OCI-M1 (cell line): ENCODE measurements around the gene C11orf16.
"Not testable (repeated sequence)": the region's sequence is repeated elsewhere in the genome, so short reads cannot be mapped to it uniquely, and the experiment has no call there.

Experiments used
- DNase-seq: peaks from one replicate; lab custom pipeline; 2025; lab: John Stamatoyannopoulos, UW

C11orf16 gene

GRCh38 chr11:8932564-8933180 lies at the start of gene C11orf16:
C11orf16 (minus strand) TSS chr11:8932947; CDS start chr11:8932308, 639 bp downstream.
- DNase-seq = no peak

DNA sequence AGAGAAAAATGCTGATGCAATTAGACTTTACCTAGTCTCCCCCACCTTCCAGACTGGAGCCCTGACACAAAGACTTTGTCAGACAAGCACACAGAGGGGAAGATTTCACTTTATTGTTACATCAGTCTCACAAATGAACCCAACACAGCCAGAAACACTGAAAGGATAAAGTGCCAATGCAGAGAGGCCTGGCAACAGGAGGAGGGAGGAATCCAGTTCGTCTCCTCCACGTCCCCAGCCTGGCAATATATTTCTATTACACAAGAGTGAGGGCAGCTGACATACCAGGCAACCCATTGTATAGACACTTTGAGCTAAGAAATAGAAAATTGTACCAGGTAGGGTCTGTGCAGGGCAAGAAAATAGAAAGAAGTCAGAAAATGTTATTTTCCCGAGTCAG lies 47.7 kb upstream of the C11orf16 start:
- no peak for DNase-seq

DNA sequence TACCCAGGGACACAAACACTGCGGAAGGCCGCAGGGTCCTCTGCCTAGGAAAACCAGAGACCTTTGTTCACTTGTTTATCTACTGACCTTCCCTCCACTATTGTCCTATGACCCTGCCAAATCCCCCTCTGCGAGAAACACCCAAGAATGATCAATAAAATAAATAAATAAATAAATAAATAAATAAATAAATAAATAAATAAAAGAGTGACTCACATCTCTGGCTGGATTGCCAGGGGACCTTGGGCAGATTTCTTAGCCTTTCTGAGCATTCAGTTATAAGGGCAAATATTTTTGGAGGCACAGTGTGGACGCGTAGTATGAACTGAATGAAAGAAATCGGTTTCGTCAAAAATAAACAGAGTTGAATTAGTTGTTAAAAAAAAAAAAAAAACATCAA lies 46.6 kb upstream of the C11orf16 start:
- DNase-seq = not testable (repeated sequence)

DNA sequence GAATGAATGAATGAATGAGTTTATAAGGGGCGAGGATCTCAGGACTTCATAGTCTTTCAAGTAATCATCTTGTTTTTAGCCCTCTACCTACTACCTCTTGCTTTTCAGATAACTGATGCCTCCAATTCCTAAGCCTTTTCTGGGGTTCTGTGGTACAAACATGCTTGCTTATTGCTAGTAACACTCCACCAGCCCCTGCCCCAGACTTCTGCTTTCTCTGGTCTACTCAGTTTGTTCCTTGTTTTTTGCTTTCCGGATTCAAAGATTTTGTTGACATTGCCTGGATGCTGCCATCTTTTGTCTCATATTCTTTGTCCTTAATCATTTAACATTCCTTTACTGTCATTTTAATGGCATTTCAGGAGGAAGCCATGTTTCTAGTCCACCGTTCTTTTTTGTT lies 40.4 kb upstream of the C11orf16 start:
- peak; percentile 16 for DNase-seq

- peak; percentile 20 for DNase-seq
Observed at GRCh38 chr11:8971924-8972316, 39.2 kb upstream of the C11orf16 start.

GRCh38 chr11:8971196-8971923 lies 38.6 kb upstream of the C11orf16 start:
- DNase-seq = no peak

DNA sequence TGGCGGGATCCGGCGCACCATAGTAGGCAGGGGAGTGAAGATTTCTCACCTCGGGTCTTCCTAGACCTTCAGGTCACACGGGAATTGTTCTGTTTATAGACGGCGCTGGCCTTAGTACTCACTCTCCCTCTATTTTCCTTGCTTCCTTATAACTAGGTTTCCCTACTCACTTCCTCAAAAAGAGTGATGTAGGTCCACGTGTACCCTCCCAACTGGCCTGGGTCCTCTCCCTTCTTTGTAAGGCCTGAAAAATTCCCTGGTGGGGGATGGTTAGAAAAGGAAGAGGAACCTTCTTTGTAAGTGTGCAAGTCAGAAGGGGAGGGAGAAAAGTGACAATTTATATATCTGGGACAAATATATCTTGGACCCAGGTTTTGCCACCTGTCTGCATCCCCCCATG lies 34.4 kb upstream of the C11orf16 start:
- no peak for DNase-seq

DNA sequence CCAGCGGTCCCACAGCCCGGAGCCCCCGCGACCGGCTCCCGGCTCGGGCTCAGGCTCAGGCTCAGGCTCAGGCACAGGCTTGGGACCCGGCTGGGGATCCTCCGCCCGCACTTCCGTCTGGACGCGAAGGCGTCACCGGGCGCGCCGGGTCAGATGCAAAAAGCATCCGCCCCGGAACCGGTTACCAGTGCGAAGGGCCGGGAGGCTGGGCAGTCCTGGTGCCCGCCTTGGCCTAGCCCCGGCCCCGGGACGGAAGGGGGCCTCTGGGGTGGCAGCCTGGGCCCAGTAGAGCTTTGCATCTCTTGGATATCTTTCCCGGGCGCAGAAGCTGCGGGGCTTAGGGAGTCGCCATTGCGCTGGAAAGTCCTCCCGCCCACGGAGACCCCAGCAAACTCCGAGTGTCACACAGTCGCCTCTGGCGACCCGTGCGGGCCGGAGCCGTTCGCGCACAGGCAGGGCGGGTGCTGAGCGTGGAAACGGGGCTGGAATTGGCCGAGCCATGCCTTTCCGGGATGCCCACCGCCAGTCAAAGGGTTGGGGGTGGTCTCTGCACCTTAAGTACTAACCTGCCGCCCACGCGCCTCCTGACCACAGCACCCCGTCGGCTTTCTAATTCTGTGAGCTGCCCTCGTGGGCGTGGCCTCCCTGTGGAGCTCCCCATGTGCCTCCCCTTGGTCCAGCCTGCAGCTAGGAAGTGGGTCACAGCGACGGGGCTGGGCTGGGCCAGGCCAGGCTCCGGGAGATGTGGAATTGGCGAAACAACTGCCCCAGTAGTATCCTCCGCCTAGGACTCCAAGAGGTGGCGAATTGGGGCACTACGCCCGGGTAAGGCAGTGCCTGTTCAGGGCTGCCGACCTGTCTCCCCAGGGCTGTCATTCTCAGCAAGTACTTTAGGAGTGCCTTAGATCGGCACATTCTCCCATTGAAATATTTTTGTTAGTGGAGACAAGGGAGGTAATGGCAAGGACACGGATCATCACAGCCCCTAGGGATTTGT lies 31.9 kb upstream of the C11orf16 start, which contains the start of gene TMEM9B:
TMEM9B (minus strand) TSS at position 119 of the 997 bp plus-strand sequence. CDS start 129 bp downstream, outside the sequence.
- peak; percentile 92 for DNase-seq

GRCh38 chr11:8963569-8964323 lies 31.0 kb upstream of the C11orf16 start:
- DNase-seq = peak; percentile 87

GRCh38 chr11:8962841-8963240 lies 30.1 kb upstream of the C11orf16 start:
- peak; percentile 65 for DNase-seq

DNA sequence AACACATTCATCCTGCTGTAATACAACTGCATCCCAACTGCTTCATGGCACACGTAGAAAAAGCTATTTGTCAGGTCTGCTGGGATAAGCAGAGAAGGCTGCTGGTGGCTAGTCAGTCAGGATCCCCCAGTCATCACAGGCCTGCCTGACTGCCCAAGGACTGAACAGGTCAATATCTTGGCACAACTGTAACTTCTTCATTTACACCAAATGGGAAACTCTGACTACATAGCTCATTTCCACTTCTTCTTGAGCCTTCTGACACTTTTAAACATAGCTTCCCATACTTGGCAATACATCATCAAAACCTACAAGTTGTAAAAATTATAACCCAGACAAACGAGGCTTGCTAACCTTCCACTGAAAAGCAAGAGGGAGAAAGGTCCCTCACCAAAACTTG lies 28.7 kb upstream of the C11orf16 start:
- DNase-seq = no peak

GRCh38 chr11:8959546-8960166 lies 26.9 kb upstream of the C11orf16 start:
- peak; percentile 87 for DNase-seq

DNA sequence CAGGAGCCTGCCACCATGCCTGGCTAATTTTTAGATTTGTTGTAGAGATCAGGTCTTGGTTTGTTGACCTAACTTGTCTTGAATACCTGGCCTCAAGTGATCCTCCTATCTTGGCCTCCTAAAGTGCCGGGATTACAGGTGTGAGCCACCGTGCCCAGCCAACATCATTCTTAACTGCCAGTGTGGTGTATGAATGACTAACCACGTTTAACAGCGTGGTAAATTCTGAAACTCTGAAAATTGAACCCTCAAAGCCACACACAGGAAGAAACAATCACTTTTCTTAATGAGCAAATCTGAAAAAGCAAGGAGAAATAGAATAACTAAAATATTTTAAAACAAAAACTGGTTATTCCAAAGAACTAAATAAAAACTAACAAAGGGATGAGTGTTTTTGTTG lies 24.1 kb upstream of the C11orf16 start:
- DNase-seq = no peak

GRCh38 chr11:8948886-8949285 lies 16.1 kb upstream of the C11orf16 start:
- peak; percentile 84 for DNase-seq

GRCh38 chr11:8947230-8947943 lies 14.6 kb upstream of the C11orf16 start:
- DNase-seq = no peak

DNA sequence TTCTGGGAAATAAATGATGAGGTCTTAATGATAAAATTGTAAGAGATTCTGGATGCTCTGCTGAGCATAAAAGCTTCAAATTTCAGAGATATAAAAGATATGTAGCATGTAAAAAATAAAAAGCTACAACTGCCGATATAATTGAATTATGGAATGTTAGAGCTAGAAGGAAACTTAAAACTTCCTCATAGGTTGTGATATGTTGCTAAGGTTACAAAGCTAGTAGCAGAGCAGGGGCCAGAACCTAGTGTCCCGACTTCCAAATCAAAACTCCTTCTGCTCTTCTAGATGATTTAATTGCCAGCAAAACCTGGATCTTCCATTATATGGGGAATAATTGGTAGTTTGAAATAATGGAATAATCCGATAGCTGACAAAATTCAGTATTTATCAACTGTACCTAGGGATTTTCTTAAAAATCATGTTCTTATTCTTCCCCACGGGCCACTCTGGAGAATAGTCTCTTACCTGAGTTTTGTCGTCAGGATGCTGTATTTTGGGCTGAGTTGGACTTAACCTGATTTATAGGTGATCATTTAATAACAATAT lies 9.8 kb upstream of the C11orf16 start, which contains the start of gene ASCL3:
ASCL3 (minus strand) TSS at position 499 of the 549 bp plus-strand sequence. CDS start 4,855 bp downstream, outside the sequence.
- no peak for DNase-seq

DNA sequence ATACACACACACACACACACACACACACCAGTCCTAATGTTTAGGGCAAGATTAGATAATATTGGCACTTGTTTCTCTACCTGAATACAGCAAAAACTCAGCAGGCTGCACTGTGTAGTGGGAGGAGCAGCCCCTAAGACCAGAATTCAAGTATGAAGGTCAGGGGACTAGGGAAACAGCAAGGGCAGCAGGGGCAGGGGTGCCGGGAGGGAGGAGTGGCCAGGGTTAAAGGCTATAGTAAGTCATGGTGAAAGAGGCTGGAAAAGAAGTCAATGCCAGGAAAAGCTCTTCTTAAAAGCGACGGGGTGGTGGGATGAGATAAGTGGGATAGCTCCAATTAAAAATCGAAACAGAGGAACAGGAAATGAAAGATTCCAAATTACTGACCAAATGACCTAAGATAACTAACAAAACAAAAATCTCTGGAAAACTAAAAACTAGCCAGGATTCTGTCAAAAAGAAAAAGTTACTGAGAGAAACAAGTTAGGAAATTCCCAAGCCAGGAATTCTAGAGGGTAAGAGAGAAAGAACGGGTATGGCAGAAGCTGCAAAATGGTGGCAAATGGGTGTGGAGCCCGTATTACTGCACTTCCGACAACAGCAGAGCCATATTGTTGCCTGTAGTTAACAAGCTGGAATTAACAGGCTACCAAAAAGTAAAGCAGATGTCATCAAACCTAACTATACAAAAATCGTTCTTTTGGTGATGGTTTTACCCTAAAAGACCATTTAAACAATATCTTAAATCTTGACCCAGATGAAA lies 8.8 kb upstream of the C11orf16 start:
- no peak for DNase-seq

DNA sequence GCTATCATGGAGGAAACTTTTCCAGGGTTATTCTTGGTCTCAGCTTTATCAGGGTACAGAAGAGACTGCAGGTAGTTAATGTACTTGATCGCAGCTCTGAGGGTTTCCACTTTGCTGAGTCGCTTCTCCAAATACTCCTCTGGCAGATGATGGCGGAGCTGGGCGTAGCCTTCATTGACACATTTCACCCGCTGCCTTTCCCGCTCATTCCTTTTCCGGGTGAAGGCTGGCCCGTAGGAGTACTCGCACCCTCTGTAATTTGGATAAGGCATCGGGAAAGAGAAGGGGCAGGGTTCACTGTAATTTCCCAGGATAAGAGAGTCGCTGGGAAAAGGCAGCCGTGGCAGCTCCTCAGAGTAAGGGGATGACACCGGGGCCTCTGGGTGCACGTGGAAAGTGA lies 4.9 kb upstream of the C11orf16 start:
- no peak for DNase-seq

DNA sequence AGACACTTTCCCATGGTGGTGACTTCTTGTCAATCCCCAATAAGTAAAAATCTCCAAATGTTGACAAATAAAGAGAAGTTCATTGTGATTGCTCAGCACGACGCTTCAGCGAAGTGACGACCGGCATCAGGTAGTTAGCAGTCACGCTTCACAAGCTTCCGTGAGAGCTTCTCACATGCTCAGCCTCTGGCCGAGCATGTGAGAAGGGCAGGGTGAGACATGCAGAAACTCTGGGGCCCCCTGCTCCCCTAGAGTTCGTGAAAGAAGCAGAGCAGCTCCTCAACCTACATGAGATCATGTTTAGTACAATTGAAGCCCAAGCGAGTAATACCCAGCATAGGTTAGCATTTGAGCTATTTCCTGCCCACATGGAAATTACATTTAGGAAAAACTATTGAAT lies 4.4 kb upstream of the C11orf16 start:
- DNase-seq = no peak
